ENCODE results near the gene KBTBD2.
"Not testable (repeated sequence)": the region's sequence is repeated elsewhere in the genome, so short reads cannot be mapped to it uniquely, and the experiment has no call there.

KBTBD2 gene

DNA sequence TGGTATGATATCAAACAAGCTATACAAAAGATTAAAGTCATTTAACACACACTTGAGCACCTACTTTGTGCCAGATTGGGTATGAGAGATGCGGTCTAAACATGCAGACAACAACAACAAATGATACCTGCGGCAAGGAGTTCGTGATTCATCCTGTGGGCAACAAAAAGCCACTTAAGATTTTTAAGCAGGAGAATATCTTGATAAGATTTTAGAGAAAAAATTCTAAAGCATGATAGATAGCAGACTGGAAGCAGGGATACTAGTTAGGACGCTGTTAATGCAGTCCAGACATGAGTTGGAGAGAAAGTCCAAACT is 1.6 kb upstream of the KBTBD2 start:
- DNase-seq (ENCODE audit: low read depth) = no peak

DNA sequence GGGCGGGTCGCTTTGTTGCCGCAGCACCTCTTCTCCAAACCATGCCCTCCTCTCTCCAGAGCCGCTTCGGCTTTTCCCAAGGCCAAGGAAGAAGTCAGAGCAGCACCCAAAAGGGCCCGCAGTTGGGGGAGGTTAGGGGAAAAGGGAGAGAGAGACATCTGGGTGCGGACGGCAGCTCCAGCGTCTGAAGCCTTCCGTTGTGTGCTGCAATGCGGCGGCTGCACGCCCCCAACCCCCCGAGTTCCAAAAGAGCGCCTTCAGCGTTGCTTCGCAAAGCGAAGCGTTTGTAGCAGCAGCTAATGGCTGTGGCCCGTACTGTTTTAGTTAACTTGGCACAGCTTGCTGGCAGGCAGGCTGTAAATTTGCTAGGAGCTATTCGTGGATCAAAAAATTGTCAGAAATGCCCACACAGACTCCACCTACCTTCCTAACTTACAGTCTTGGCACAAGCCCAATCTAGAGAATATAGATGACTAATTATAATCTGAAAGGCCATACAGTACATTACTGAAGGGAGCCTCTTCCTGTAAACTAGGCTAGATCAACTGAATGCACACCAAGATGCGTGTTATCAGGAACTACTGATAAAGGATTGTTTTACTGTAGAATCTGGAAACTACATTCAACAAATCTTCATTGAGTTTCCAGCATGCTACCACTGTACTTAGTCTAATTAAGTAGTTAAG is 1.1 kb upstream of the KBTBD2 start:
- DNase-seq (ENCODE audit: low read depth) = peak; percentile 75

DNA sequence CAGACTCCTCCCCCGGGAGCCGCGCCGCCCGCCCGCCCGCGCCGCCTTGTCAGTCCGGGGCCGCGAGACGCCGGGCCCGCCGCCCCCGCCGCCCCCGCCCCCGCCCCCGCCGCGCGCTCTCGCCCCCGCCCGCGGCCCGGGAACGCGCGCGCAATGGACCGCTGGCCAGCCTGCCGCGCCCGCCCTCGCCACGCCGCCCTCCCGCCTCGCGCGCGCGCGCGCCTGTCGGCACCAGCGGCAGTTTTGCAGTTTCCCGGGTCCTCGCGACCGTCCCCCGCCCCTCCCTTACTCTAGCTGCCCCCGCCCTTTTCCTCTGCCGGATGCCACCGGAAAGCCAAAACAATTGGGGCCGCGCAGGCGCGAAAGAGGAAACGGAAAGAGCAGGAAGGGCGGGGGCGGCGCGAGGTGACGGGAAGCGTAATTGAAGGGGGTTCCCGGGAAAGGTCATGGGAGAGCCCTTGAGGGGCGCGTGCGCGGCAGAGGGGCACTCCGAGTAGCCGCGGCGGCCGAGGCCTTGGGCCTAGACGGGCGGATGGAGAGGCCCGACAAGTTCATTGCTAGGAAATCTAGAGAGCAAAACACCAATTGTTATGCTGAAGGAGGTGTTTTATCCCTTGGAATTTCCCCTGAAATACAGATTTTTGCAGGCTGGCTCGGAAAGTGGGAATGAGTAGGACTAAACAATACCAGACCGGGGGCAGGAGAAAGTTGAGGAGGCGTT is 400 bp upstream of the KBTBD2 start:
- peak; percentile 96 for DNase-seq (ENCODE audit: low read depth)

DNA sequence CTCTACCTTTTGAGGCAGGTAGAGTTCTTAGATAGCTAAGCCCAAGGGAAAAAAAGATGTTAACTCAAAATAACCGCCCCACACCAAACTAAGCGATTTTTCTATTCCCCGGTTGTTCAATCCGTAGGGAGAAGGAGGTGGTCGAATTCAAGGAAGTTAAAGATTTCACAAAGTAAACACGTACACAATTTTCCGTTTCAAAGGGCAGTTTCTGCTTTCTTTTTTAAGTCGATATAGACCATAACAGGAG is 842 bp downstream of the KBTBD2 start:
- DNase-seq (ENCODE audit: low read depth) = no peak

DNA sequence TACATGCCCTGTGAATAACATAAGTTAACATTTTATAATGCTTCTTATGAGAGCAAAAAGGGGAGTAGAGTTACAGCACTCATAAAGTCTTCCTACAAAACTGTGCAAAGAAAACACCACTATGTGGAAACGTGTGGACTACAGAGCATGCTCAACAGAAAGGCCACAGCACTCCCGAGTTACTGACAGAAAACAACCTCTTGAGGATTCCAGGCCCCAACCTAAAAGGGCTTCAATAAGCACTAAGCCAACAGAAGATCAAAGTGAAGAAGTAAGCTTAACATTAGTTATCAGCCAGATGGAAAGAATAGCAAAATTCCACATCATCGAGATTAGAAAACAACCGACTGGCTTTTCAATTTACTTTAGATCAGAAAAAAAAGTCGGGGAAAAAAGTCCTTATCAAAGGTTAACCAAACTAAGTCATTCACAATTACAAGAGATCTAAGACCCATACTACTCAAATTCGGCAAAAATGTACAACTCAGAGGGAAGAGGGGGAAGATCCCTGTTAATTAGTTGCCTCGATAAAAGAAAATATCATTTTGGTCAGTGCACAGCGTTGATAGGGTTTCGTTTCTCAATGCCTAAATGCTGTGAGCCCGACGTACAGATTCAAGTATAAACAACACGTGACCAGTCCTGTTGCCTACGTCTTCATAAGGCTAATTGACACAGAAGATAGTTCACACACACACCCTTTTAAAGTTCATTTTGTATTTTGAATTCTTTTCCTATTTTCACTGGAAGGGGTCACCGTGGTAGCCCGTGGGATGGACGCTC is 1.4 kb downstream of the KBTBD2 start:
- peak; percentile 66 for DNase-seq (ENCODE audit: low read depth)

DNA sequence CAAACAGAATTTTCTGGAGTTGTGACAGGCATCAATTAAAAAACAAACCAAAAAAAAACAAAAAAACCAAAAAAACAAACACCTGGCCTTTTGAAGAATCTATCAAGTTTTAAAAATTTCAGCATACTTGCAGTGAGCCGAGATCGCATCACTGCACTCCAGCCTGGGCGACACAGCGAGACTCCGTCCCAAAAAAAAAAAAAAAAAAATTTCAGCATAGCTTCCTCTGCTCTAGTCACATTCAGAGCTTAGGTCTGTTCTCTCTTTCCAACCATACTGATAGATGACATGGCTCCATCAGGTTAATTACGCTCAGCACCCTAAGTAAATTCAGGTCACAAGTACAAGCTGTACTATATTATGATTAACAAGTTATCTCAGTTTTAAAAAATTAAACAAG is 3.1 kb downstream of the KBTBD2 start:
- DNase-seq (ENCODE audit: low read depth) = no peak

DNA sequence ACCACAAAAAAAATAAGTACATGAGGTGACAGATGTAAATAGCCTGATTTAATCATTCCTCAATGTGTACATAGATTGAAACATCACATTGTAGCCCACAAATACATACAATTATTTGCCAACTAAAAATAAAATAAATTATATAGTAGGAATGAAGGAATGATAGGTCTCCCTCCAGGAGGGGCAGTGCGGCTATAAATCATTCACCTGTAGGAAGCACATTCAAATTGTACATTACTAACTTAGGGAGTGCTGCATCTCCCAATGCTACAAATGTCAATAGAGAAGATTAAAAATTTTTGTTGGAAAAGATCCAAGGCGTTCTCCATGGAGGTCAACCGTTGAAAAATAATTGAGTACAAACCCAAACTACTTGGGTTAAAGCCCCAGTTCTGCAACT is 4.2 kb downstream of the KBTBD2 start:
- DNase-seq (ENCODE audit: low read depth) = no peak

DNA sequence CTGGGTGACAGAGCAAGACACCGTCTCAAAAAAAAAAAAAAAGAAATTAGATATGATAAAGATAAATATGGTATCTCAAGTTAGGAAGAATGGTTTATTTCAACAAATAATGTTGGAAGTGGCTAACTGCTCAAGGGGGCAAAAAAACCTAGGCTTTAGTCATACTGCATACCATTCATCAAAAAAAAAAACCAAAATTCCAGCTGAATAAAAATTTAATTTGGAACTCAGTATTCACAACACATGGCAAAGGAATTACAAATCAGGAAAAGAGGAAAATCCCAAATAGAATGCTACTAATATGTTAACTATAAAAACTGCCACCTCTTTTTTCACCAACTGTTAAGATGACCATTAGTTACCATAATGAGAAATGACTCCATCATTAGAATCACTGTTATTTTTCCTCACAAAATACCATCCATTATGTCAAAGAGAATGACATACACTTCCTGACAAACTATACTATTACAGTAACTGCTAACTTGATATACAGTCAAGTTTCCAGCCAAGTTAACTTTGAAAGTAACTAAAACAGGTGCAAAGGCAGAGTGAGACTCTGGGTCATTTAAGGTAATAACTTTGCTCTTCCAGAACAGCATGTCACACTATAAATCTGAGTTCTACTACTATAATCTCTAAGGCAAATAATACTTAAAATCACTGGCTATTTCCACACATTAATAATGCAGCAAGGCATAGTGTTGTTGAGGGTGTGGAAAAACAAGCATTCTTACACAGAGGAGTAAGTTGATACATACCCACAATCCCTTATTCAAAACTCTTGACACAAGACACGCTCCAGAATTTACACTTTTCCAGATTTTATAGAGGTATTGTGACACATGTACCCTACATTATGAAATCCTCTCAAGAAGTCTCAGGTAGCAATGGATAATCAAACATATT is 10.2 kb downstream of the KBTBD2 start:
- DNase-seq (ENCODE audit: low read depth) = peak; percentile 67

DNA sequence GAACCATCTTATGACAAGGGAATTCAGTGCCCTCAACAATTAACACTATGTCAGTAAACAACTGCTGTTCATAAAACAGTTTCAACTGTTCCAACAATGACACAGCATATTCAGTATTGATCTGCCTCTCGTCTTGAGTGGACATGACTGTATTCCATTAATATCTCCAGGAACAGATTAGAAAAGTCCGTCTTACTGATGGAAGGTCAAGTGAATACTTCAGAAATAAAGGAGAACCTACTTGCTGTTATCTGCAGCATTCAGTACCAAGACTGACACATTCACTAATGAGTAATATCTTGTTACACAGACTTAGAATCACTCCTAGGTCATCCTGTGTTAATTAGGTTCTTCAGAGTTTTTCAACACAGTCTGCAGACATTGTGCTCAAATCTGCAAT is 12.1 kb downstream of the KBTBD2 start:
- DNase-seq (ENCODE audit: low read depth) = no peak

DNA sequence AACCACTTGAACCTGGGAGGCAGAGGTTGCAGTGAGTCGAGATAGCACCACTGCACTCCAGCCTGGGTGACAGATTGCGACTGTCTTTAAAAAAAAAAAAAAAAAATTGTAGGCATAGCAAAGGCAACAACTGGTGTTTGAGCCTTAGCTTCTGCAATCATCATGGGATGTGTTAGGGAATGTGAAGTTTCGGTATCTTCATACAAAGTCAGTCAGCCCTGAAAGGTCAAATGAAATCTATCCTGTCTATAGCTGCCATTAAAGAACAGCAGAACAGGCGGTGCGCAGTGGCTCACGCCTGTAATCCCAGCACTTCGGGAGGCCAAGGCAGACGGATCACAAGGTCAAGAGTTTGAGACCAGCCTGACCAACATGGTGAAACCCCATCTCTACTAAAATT is 13.5 kb downstream of the KBTBD2 start:
- not testable (repeated sequence) for DNase-seq (ENCODE audit: low read depth)

DNA sequence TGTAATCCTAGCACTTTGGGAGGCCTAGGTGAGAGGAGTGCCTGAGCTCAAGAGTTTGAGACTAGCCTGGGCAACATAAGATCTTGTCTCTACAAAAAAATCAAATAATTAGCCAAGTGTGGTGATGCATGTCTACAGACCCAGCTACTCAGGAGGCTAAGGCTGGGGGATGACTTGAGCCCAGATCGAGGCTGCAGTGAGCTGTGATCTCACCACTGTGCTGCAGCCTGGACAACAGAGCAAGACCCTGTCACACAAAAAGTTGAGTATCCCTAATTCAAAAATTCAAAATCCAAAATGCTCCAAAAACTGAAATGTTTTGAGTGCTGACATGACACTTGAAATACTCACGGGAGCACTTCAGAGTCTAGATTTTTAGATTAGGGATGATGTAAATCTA is 19.1 kb downstream of the KBTBD2 start:
- no peak for DNase-seq (ENCODE audit: low read depth)

DNA sequence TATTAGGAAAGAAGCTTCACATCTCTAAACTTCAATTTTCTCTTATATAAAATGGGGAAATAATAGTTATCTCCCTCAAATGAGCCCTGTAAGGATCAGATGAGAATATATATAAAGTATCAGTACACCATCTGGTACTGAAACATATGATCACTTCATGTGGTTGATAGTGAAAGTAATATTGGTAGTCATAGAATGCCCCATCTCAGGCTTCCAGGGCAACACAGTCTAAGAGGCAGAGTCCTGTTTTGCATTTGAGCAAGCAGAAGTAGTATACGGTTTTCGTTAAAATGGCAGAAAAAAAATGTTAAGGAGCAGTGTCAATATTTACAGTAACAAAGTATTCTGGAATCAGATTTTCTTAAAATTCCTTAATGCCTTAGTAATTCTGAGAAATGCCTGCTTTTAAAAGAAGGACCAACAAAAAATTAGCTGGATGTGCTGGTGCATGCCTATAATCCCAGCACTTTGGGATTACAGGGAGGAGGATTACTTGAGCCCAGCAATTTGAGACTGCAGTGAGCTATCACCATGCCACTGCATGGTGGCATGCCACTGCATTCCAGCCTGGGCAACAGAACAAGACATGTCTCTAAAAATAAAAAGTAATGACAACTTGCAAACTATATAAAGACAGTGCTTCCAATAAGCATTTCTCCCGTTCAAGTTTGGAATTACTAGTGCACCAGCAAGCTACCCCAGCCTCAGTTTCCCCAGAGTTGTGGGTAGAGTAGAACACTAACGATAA is 19.8 kb downstream of the KBTBD2 start:
- DNase-seq (ENCODE audit: low read depth) = no peak

DNA sequence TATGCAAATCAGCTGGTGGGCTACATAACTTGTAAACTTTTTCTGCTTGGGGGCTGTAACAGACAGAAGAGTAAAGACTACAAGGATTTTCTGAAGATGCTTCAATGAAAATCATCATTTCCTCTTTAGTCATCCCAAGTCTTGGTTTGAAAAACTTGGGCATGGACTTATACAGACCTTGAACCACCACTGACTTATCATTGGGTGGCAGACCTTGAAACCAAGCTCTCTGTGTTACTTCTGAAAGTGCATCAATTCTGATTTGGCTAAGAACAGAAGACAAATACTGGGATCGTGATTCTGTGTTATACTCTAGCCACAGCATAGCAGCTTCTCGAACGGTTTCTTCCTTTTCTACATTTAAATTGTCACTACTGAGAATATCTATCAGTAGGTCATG is 21.3 kb downstream of the KBTBD2 start:
- DNase-seq (ENCODE audit: low read depth) = no peak

DNA sequence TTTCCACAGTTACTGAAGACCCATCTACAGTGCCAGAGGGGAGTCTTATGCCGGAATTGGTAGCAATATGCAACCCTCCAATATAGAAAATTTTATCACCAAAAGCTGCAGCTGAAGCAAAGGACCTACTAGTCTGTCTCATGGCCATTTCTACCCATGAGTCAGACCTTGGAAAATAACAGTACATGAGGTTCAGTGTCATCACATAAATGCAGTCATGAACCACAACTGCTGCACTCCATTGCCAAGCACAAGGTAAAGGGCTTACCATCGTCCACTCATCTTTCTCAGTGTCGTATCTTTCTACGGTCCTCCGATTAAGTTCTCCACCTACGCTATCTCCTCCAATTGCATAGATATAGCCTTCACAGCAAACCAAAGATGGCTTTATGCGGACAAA is 21.8 kb downstream of the KBTBD2 start:
- no peak for DNase-seq (ENCODE audit: low read depth)

DNA sequence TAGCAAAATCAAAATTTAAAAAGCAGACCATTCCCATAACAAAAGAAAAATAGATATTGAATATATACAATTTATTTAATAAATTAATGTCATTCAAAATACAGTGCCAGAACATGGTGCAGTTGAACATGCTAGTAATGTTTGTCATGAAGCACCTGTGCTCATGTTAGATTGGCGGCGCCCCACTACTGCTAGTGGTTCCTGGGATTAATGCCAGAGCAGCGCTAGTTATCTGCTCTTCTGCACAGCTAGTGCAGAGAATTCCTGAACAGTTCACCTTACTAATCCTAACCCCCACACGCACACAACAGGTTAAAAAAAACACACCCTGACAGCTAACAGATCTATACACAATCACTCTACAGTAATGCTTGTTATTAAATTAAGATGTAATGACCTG is 23.4 kb downstream of the KBTBD2 start:
- no peak for DNase-seq (ENCODE audit: low read depth)

DNA sequence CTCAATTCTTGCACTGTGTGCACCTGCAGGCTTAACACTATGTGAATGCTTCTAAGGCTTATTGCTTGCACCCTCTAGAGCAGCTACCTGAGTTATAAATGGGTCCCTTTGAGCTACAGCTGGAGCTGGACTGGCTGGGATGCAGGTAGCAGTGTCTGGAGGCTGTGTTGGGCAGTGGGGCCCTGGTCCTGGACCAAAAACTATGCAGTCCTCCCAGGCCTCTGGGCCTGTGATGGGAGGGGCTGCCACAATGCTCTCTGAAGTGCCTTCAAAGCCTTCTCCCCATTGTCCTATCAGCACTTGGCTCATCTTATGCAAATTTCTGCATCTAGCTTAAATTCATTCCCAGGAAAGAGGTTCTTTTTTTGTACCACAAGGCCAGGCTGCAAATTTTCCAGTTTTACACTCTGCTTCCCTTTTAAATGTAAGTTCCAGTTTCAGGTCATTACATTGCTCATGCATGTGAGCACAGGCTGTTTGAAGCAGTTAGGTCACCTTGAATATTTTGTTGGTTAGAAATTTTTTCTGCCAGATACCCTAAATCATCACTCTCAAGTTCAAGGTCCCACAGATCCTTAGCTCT is 26.0 kb downstream of the KBTBD2 start:
- DNase-seq (ENCODE audit: low read depth) = no peak

DNA sequence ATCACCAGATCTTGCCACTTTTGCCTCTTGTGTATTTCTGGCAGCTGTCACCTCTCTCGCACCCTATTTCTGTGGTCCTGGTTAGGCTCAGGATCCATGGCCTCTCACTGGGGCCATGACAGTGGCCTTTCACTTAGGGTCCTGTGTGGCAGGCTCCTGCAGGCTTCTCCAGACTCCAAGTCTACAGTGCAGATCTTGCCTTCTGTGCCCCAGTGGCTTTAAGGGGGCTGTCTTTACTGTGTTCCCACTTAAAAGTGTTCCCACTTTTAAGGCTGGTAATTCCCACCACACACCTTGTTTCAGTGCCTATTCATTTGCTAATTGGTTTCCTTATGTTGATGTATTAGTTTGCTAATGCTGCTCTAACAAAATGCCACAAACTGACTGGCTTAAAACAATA is 27.7 kb downstream of the KBTBD2 start:
- not testable (repeated sequence) for DNase-seq (ENCODE audit: low read depth)

DNA sequence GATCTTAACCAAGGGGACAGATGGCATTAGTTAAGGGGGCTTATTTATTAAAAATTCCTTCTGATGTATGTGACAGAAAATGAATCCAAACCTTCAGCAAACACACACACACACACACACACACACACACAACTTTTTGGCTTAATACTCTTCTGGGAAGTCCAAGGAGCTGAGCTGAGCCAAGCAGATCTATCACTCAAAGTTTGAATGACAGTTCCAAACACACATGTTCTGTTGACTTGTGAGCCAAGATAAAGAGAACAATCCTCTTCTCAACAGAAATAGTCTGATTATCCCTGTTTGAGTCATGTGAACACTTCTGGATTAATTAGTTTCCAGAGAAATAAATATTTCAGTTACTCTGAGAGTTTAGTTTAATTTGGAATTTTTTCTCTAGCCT is 31.5 kb downstream of the KBTBD2 start:
- no peak for DNase-seq (ENCODE audit: low read depth)

DNA sequence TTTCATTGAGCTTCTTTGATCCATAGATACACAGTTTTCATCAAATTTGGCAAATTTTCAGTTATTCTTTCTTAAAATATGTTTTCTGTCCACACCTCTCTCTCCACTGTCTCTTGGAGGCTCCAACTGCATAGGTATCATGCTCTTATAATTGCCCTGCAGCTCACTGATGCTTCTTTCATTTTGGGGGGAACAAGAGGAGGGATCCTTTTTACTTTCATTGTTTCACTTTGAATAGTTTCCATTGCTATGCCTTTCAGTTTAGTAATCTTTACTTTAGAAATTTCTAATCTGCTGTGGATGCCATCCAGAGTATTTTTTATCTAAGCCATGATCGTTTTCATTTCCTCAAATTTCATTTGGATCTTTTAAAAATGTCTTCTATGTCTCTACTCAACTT is 32.9 kb downstream of the KBTBD2 start:
- no peak for DNase-seq (ENCODE audit: low read depth)

DNA sequence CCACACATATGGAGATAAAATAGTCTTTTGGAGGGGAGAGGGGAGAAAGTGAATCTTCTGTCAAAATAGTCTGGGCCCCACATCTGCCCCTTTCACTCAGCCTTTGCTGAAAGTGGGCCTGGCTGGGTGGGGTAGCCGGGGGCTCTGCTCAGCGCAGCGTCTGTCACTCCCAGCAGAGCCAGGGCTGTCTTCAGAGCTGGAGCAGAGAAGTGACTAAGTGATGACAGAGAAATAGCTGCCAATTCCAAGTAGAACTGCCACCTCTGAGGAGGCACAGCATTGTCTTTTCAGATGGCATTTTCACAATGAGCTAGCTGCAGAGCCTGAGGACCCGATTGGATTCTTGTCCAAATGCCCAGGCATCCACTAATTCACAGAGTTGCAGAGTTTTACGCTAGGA is 34.5 kb downstream of the KBTBD2 start:
- DNase-seq (ENCODE audit: low read depth) = not testable (repeated sequence)

Measured in EH (cell line).